ENCODE data around the gene RASGRP3. TPM values are rescaled to one million over a fixed set of nuclear protein-coding genes. Genes with fewer than 3 reads are reported as not detected.

RASGRP3 gene

GRCh38 chr2:33614190-33614589 is 137.7 kb downstream of the RASGRP3 start:
- Histone ChIP-seq H4K91ac (ENCODE audit: low read length) (no peak overlapping the region), H3K4me3 (ENCODE audit: insufficient read depth in 1 of 2, low read depth in 1 of 2, low read length in 2 of 2) (no peak overlapping the region), H2BK5ac (ENCODE audit: low read depth, low read length, poor library complexity, severe bottlenecking) (no peak overlapping the region), H2AK5ac (ENCODE audit: low read length, severe bottlenecking) (no peak overlapping the region), H3K4me2 (ENCODE audit: low read length, poor library complexity, severe bottlenecking) (no peak overlapping the region), H2BK12ac (ENCODE audit: low read length in 2 of 2) (no peak overlapping the region), H3K36me3 (ENCODE audit: control insufficient read depth in 1 of 2, insufficient read depth in 2 of 2, low read depth in 1 of 2, low read length in 2 of 2) (no peaks in the 10 kb centered on the region), H2BK15ac (ENCODE audit: low read depth, poor library complexity, severe bottlenecking) (no peak overlapping the region), H2AFZ (ENCODE audit: low read depth, low read length) (no peak overlapping the region), H4K8ac (ENCODE audit: low read length) (no peak overlapping the region), H3K9me3 (ENCODE audit: control insufficient read depth, low read length) (peaks cover 7% of the 10 kb centered on the region), H3K27ac (ENCODE audit: low read length, poor library complexity, severe bottlenecking) (no peak overlapping the region), H3K4ac (ENCODE audit: low read depth in 1 of 2, low read length in 2 of 2) (no peak overlapping the region), H3K14ac (ENCODE audit: low read length in 2 of 2) (no peak overlapping the region), H3K27me3 (ENCODE audit: control insufficient read depth in 1 of 2, insufficient read depth in 1 of 2, low read length in 2 of 2) (no peaks in the 10 kb centered on the region), H3K18ac (ENCODE audit: low read depth in 1 of 2, low read length in 2 of 2) (no peak overlapping the region), H3K9ac (ENCODE audit: low read length) (no peak overlapping the region), H2BK120ac (ENCODE audit: low read depth, low read length) (no peak overlapping the region), H3K23ac (ENCODE audit: low read length in 2 of 2) (no peak overlapping the region), H3K79me1 (replicated peaks; ENCODE audit: low read length, poor library complexity, severe bottlenecking) (no peaks in the 10 kb centered on the region), H3K4me1 (ENCODE audit: control insufficient read depth, insufficient read depth, low read depth, low read length) (no peaks in the 10 kb centered on the region)
- DNase-seq, result no peak

Small RNA genes within 50 kb of the gene (small RNA-seq; reads per million reads assigned to genes)
- gene ATP6V0E1P3 (ENCODE audit: low read depth), result not detected
